ENCODE results near the gene SCYGR7.

SCYGR7 gene

GRCh38 chr2:227703280-227703732 lies 24.8 kb upstream of the SCYGR7 start:
- TF ChIP-seq CTCF (IDR thresholded peaks at IDR 0.05; ENCODE audit: insufficient read depth, low read length, poor library complexity, severe bottlenecking) = no peak
- Histone ChIP-seq H3K36me3 (ENCODE audit: control insufficient read depth, insufficient read depth, low read length) (no peaks in the 10 kb centered on the region), H3K27me3 (replicated peaks; ENCODE audit: control insufficient read depth, insufficient read depth, low read length) (no peaks in the 10 kb centered on the region), H3K4me3 (replicated peaks; ENCODE audit: low read depth, low read length) (no peak overlapping the region)
- DNase-seq (ENCODE audit: extremely low read depth, insufficient read length) = no peak

DNA sequence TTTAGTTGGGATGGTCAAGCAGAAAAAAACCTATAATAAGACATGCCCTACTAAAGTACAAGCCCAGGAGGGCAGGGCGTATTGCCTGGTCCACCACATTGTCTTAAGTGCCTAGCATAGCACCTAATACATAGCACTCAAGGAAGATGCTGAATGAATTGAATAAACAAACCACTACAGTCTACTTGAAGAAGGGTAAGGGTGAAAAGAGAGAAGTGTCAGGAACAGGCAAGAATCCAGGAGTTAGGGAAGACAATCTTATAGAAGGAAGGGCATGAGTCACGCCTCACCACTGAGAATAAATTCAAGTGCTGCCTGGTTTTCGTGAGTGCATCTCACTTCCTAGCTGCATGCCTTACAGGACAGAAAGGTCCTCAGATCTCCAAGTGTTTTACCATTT lies 24.2 kb upstream of the SCYGR7 start:
- Histone ChIP-seq H3K36me3 (ENCODE audit: control insufficient read depth, insufficient read depth, low read length) (no peaks in the 10 kb centered on the region), H3K27me3 (replicated peaks; ENCODE audit: control insufficient read depth, insufficient read depth, low read length) (no peaks in the 10 kb centered on the region), H3K4me3 (replicated peaks; ENCODE audit: low read depth, low read length) (no peak overlapping the region)
- no peak for DNase-seq (ENCODE audit: extremely low read depth, insufficient read length)
- no peak for TF ChIP-seq CTCF (IDR thresholded peaks at IDR 0.05; ENCODE audit: insufficient read depth, low read length, poor library complexity, severe bottlenecking)

GRCh38 chr2:227706859-227707258 lies 21.3 kb upstream of the SCYGR7 start:
- TF ChIP-seq CTCF (IDR thresholded peaks at IDR 0.05; ENCODE audit: insufficient read depth, low read length, poor library complexity, severe bottlenecking) = no peak
- Histone ChIP-seq H3K4me3 (replicated peaks; ENCODE audit: low read depth, low read length) (no peak overlapping the region), H3K36me3 (ENCODE audit: control insufficient read depth, insufficient read depth, low read length) (no peaks in the 10 kb centered on the region), H3K27me3 (replicated peaks; ENCODE audit: control insufficient read depth, insufficient read depth, low read length) (no peaks in the 10 kb centered on the region)
- DNase-seq (ENCODE audit: extremely low read depth, insufficient read length) = no peak

GRCh38 chr2:227707390-227707789 lies 20.7 kb upstream of the SCYGR7 start:
- H3K27me3 ChIP-seq (replicated peaks; ENCODE audit: control insufficient read depth, insufficient read depth, low read length) = no peaks in the 10 kb centered on the region
- DNase-seq (ENCODE audit: extremely low read depth, insufficient read length) = no peak
- H3K36me3 ChIP-seq (ENCODE audit: control insufficient read depth, insufficient read depth, low read length) = no peaks in the 10 kb centered on the region
- TF ChIP-seq CTCF (IDR thresholded peaks at IDR 0.05; ENCODE audit: insufficient read depth, low read length, poor library complexity, severe bottlenecking) = no peak
- H3K4me3 ChIP-seq (replicated peaks; ENCODE audit: low read depth, low read length) = no peak overlapping the region

DNA sequence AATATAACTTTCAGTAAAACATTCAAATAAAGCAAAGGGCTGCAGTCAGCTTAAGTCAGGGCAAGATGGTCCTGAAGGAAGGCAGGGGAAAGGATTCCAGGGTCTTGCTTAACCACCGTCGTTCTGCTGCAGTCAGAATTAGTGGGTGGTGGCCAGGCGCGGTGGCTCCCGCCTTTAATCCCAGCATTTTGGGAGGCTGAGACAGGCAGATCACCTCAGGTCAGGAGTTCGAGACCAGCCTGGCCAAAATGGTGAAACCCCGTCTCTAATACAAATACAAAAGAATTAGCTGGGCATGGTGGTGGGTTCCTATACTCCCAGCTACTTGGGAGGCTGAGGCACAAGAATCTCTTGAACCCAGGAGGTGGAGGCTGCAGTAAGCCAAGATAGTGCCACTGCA lies 17.1 kb upstream of the SCYGR7 start:
- Histone ChIP-seq H3K36me3 (ENCODE audit: control insufficient read depth, insufficient read depth, low read length) (no peaks in the 10 kb centered on the region), H3K4me3 (replicated peaks; ENCODE audit: low read depth, low read length) (no peak overlapping the region), H3K27me3 (replicated peaks; ENCODE audit: control insufficient read depth, insufficient read depth, low read length) (no peaks in the 10 kb centered on the region)
- no peak for TF ChIP-seq CTCF (IDR thresholded peaks at IDR 0.05; ENCODE audit: insufficient read depth, low read length, poor library complexity, severe bottlenecking)
- no peak for DNase-seq (ENCODE audit: extremely low read depth, insufficient read length)

GRCh38 chr2:227713291-227713690 lies 14.8 kb upstream of the SCYGR7 start:
- Histone ChIP-seq H3K4me3 (replicated peaks; ENCODE audit: low read depth, low read length) (no peak overlapping the region), H3K27me3 (replicated peaks; ENCODE audit: control insufficient read depth, insufficient read depth, low read length) (no peaks in the 10 kb centered on the region), H3K36me3 (ENCODE audit: control insufficient read depth, insufficient read depth, low read length) (no peaks in the 10 kb centered on the region)
- TF ChIP-seq CTCF (IDR thresholded peaks at IDR 0.05; ENCODE audit: insufficient read depth, low read length, poor library complexity, severe bottlenecking) = no peak
- DNase-seq (ENCODE audit: extremely low read depth, insufficient read length) = no peak
